GM23338 (cell line): Measurements from ENCODE around the gene DHRS7B. TPM values are rescaled to one million over a fixed set of nuclear protein-coding genes. Genes with fewer than 3 reads are reported as not detected.

Experiments used
- ATAC-seq: fragments of 200-7000 bp; cut with Tn5 transposase; 3 replicates; pipeline ENCODE4 v1.9.1; 2020
- DNase-seq: peaks from one replicate; pipeline ENCODE4 v3.0.0-alpha.2; 2015; ENCODE audit warnings: low spot score
- H2AFZ ChIP-seq: fragments of 200-600 bp; sonication (generic); 2 replicates; pipeline ENCODE4 v1.8.0; 2016; ENCODE audit warnings: antibody characterized with exemption, mild to moderate bottlenecking, moderate library complexity
- H3F3A ChIP-seq: fragments of 200-600 bp; sonication (generic); replicated peaks from 2 replicates; pipeline ENCODE4 v1.8.0; 2017; ENCODE audit warnings: antibody characterized with exemption, mixed run types, low read depth
- H3K27ac ChIP-seq: fragments of 200-600 bp; sonication (generic); 2 replicates; pipeline ENCODE4 v1.6.1; 2016; ENCODE audit warnings: low read depth
- H3K27me3 ChIP-seq: fragments of 200-600 bp; sonication (generic); 2 replicates; pipeline ENCODE4 v1.8.0; 2016; ENCODE audit warnings: mild to moderate bottlenecking, mixed run types, moderate library complexity; ENCODE audit not compliant: insufficient read depth
- H3K36me3 ChIP-seq: fragments of 200-600 bp; sonication (generic); 2 replicates; pipeline ENCODE4 v1.8.0; 2016; ENCODE audit warnings: mild to moderate bottlenecking; ENCODE audit not compliant: insufficient read depth
- H3K4me1 ChIP-seq: fragments of 200-600 bp; sonication (generic); 2 replicates; pipeline ENCODE4 v1.8.0; 2016; ENCODE audit warnings: mild to moderate bottlenecking, moderate library complexity; ENCODE audit not compliant: insufficient read depth
- H3K4me2 ChIP-seq: fragments of 200-600 bp; sonication (generic); 2 replicates; pipeline ENCODE4 v1.7.1; 2017; ENCODE audit warnings: mixed run types
- H3K4me3 ChIP-seq: fragments of 200-600 bp; sonication (generic); 2 replicates; pipeline ENCODE4 v1.6.1; 2016; ENCODE audit warnings: mixed run types
- H3K79me2 ChIP-seq: fragments of 200-600 bp; sonication (generic); replicated peaks from 2 replicates; pipeline ENCODE4 v1.8.0; 2017; ENCODE audit warnings: mild to moderate bottlenecking; ENCODE audit not compliant: insufficient read depth
- H3K9me2 ChIP-seq: fragments of 200-600 bp; sonication (generic); 2 replicates; pipeline ENCODE4 v1.8.0; 2017; ENCODE audit not compliant: insufficient read depth
- H4K20me1 ChIP-seq: fragments of 200-600 bp; sonication (generic); replicated peaks from 2 replicates; pipeline ENCODE4 v1.8.0; 2017; ENCODE audit warnings: mild to moderate bottlenecking; ENCODE audit not compliant: insufficient read depth
- H3K27ac Mint-ChIP-seq: 2 replicates; pipeline ENCODE4 v1.8.0; 2020; ENCODE audit warnings: inconsistent platforms, mild to moderate bottlenecking, moderate library complexity, mixed read lengths
- H3K27me3 Mint-ChIP-seq: 3 replicates; pipeline ENCODE4 v1.8.0; 2022; ENCODE audit warnings: low read depth, mild to moderate bottlenecking, moderate library complexity, mixed read lengths, inconsistent platforms; ENCODE audit not compliant: insufficient read depth, poor library complexity
- H3K36me3 Mint-ChIP-seq: 3 replicates; pipeline ENCODE4 v1.8.0; 2021; ENCODE audit warnings: low read depth, mild to moderate bottlenecking, inconsistent platforms, moderate library complexity, mixed read lengths
- H3K4me1 Mint-ChIP-seq: 3 replicates; pipeline ENCODE4 v1.8.0; 2020; ENCODE audit warnings: mild to moderate bottlenecking, inconsistent platforms, mixed read lengths
- H3K4me3 Mint-ChIP-seq: 3 replicates; pipeline ENCODE4 v1.8.0; 2021; ENCODE audit warnings: moderate library complexity, mild to moderate bottlenecking, inconsistent platforms, mixed read lengths
- H3K9me3 Mint-ChIP-seq: 3 replicates; pipeline ENCODE4 v1.8.0; 2020; ENCODE audit warnings: moderate library complexity, mild to moderate bottlenecking, inconsistent platforms, mixed read lengths
- CREB1 ChIP-seq: fragments of 250-450 bp; sonication (Bioruptor Pico); IDR thresholded peaks from 2 replicates; pipeline ENCODE4 v1.5.0; 2020; ENCODE audit warnings: low read depth, mild to moderate bottlenecking, moderate library complexity
- EZH2 ChIP-seq: fragments of 200-600 bp; sonication (generic); IDR thresholded peaks from one replicate; pipeline ENCODE4 v1.8.0; 2017; ENCODE audit warnings: antibody characterized with exemption, mild to moderate bottlenecking, low read depth; ENCODE audit not compliant: unreplicated experiment
- JUNB ChIP-seq: IDR thresholded peaks from one replicate; pipeline ENCODE4 v1.6.1; 2016; ENCODE audit warnings: antibody characterized with exemption; ENCODE audit not compliant: unreplicated experiment
- NANOG ChIP-seq: IDR thresholded peaks from 2 replicates; pipeline ENCODE4 v1.6.1; 2016; ENCODE audit warnings: antibody characterized with exemption, borderline replicate concordance
- POLR2AphosphoS5 ChIP-seq: IDR thresholded peaks from 2 replicates; pipeline ENCODE4 v1.6.1; 2016; ENCODE audit warnings: antibody characterized with exemption, low read depth
- STAT1 ChIP-seq: IDR thresholded peaks from one replicate; pipeline ENCODE4 v1.6.1; 2016; ENCODE audit warnings: antibody characterized with exemption; ENCODE audit not compliant: unreplicated experiment
- ZNF114 ChIP-seq: fragments of 250-450 bp; sonication (Bioruptor Pico); IDR thresholded peaks from 2 replicates; pipeline ENCODE4 v1.5.0; 2020; ENCODE audit warnings: mild to moderate bottlenecking, moderate library complexity
- ZNF331 ChIP-seq: fragments of 250-450 bp; sonication (Bioruptor Pico); IDR thresholded peaks from 2 replicates; pipeline ENCODE4 v1.5.0; 2020; ENCODE audit warnings: low read depth, mild to moderate bottlenecking, moderate library complexity
- polyA plus RNA-seq: library from polyadenylated mRNA; unstranded; fragments of >200 nt; fragmentation: Nextera tagmentation; extraction: Ambion mirVana; gene quantifications from 2 replicates; pipeline ENCODE4 v1.2.1, GENCODE V29; 2016
- total RNA-seq: library from RNA; depleted of rRNA; stranded (reverse); fragments of >200 nt; shearing (Covaris generic); gene quantifications from 2 replicates; pipeline ENCODE4 v1.2.3, GENCODE V29; 2014
- TF ChIP-seq, protein P1 (sequence below), 2 experiments: fragments of 200-600 bp in 1 of 2; sonication (generic) in 1 of 2; conservative IDR thresholded peaks; 2 replicates each; pipeline versions ENCODE4 v1.5.1 to v1.6.1; 2016 to 2017; ENCODE audit warnings: antibody characterized with exemption in 2 of 2, low read depth in 2 of 2, mild to moderate bottlenecking in 2 of 2, moderate library complexity in 1 of 2
- TF ChIP-seq, protein P2 (sequence below): fragments of 250-450 bp; sonication (Bioruptor Pico); IDR thresholded peaks from 2 replicates; pipeline ENCODE4 v1.5.0; 2020; ENCODE audit warnings: mild to moderate bottlenecking, moderate library complexity
- TF ChIP-seq, protein P3 (sequence below): IDR thresholded peaks from 2 replicates; pipeline ENCODE4 v1.6.1; 2016; ENCODE audit warnings: antibody characterized with exemption
- TF ChIP-seq, protein P4 (sequence below): IDR thresholded peaks from one replicate; pipeline ENCODE4 v1.6.1; 2018; ENCODE audit warnings: antibody characterized with exemption; ENCODE audit not compliant: unreplicated experiment

The DHRS7B gene
- total and polyA plus RNA-seq, 2 experiments from 2014 or later, result 26.6 to 27.9 TPM

DNA sequence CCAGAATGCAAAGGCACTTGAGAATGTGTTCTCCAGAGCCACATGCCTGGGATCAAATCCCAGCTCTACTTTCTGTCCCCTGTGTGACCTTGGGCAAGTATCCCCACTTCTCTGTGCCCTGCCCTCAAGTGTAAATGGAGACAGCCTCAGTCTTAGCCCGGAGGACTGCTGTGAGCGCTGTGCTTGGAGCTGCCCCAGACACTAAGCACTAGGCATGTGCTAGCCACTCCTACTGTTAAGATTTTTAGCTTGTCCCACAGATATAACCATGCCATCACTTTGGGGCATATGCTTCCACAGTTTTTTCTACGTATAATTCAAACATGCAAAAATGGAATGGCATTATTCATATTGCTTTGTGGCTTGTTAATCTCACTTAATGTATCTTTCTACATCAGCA is 57.8 kb downstream of the DHRS7B start:
- ATAC-seq (no peak), DNase-seq (no peak)
- H3K79me2 ChIP-seq, result no peaks in the 10 kb centered on the region
- no peaks in the 10 kb centered on the region for H4K20me1 ChIP-seq
- no peak overlapping the region for H3K27ac Mint-ChIP-seq
- H3K4me3 ChIP-seq, result no peak overlapping the region
- H3K4me1 ChIP-seq, result no peaks in the 10 kb centered on the region
- H2AFZ ChIP-seq, result no peak overlapping the region
- no peaks in the 10 kb centered on the region for H3K27me3 ChIP-seq
- peaks cover 4% of the 10 kb centered on the region for H3K36me3 Mint-ChIP-seq
- no peaks in the 10 kb centered on the region for H3F3A ChIP-seq
- H3K4me1 Mint-ChIP-seq, result peaks cover 3% of the 10 kb centered on the region; the same call in 1 of the 3 replicates
- H3K9me2 ChIP-seq, result no peaks in the 10 kb centered on the region
- no peak overlapping the region for H3K4me3 Mint-ChIP-seq
- H3K9me3 Mint-ChIP-seq, result no peaks in the 10 kb centered on the region
- TF ChIP-seq, protein P1, sequence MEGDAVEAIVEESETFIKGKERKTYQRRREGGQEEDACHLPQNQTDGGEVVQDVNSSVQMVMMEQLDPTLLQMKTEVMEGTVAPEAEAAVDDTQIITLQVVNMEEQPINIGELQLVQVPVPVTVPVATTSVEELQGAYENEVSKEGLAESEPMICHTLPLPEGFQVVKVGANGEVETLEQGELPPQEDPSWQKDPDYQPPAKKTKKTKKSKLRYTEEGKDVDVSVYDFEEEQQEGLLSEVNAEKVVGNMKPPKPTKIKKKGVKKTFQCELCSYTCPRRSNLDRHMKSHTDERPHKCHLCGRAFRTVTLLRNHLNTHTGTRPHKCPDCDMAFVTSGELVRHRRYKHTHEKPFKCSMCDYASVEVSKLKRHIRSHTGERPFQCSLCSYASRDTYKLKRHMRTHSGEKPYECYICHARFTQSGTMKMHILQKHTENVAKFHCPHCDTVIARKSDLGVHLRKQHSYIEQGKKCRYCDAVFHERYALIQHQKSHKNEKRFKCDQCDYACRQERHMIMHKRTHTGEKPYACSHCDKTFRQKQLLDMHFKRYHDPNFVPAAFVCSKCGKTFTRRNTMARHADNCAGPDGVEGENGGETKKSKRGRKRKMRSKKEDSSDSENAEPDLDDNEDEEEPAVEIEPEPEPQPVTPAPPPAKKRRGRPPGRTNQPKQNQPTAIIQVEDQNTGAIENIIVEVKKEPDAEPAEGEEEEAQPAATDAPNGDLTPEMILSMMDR (conservative IDR thresholded peaks at IDR 0.05; ENCODE audit: low read depth in 2 of 2), result no peak
- TF ChIP-seq, protein P2, sequence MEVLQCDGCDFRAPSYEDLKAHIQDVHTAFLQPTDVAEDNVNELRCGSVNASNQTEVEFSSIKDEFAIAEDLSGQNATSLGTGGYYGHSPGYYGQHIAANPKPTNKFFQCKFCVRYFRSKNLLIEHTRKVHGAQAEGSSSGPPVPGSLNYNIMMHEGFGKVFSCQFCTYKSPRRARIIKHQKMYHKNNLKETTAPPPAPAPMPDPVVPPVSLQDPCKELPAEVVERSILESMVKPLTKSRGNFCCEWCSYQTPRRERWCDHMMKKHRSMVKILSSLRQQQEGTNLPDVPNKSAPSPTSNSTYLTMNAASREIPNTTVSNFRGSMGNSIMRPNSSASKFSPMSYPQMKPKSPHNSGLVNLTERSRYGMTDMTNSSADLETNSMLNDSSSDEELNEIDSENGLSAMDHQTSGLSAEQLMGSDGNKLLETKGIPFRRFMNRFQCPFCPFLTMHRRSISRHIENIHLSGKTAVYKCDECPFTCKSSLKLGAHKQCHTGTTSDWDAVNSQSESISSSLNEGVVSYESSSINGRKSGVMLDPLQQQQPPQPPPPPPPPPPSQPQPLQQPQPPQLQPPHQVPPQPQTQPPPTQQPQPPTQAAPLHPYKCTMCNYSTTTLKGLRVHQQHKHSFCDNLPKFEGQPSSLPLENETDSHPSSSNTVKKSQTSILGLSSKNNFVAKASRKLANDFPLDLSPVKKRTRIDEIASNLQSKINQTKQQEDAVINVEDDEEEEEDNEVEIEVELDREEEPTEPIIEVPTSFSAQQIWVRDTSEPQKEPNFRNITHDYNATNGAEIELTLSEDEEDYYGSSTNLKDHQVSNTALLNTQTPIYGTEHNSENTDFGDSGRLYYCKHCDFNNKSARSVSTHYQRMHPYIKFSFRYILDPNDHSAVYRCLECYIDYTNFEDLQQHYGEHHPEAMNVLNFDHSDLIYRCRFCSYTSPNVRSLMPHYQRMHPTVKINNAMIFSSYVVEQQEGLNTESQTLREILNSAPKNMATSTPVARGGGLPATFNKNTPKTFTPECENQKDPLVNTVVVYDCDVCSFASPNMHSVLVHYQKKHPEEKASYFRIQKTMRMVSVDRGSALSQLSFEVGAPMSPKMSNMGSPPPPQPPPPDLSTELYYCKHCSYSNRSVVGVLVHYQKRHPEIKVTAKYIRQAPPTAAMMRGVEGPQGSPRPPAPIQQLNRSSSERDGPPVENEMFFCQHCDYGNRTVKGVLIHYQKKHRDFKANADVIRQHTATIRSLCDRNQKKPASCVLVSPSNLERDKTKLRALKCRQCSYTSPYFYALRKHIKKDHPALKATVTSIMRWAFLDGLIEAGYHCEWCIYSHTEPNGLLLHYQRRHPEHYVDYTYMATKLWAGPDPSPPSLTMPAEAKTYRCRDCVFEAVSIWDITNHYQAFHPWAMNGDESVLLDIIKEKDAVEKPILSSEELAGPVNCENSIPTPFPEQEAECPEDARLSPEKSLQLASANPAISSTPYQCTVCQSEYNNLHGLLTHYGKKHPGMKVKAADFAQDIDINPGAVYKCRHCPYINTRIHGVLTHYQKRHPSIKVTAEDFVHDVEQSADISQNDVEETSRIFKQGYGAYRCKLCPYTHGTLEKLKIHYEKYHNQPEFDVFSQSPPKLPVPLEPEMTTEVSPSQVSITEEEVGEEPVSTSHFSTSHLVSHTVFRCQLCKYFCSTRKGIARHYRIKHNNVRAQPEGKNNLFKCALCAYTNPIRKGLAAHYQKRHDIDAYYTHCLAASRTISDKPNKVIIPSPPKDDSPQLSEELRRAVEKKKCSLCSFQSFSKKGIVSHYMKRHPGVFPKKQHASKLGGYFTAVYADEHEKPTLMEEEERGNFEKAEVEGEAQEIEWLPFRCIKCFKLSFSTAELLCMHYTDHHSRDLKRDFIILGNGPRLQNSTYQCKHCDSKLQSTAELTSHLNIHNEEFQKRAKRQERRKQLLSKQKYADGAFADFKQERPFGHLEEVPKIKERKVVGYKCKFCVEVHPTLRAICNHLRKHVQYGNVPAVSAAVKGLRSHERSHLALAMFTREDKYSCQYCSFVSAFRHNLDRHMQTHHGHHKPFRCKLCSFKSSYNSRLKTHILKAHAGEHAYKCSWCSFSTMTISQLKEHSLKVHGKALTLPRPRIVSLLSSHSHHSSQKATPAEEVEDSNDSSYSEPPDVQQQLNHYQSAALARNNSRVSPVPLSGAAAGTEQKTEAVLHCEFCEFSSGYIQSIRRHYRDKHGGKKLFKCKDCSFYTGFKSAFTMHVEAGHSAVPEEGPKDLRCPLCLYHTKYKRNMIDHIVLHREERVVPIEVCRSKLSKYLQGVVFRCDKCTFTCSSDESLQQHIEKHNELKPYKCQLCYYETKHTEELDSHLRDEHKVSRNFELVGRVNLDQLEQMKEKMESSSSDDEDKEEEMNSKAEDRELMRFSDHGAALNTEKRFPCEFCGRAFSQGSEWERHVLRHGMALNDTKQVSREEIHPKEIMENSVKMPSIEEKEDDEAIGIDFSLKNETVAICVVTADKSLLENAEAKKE (CRISPR knock-in tag), result no peak
- no peak for TF ChIP-seq STAT1
- TF ChIP-seq, protein P3, sequence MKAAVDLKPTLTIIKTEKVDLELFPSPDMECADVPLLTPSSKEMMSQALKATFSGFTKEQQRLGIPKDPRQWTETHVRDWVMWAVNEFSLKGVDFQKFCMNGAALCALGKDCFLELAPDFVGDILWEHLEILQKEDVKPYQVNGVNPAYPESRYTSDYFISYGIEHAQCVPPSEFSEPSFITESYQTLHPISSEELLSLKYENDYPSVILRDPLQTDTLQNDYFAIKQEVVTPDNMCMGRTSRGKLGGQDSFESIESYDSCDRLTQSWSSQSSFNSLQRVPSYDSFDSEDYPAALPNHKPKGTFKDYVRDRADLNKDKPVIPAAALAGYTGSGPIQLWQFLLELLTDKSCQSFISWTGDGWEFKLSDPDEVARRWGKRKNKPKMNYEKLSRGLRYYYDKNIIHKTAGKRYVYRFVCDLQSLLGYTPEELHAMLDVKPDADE, result no peak
- TF ChIP-seq, protein P4, sequence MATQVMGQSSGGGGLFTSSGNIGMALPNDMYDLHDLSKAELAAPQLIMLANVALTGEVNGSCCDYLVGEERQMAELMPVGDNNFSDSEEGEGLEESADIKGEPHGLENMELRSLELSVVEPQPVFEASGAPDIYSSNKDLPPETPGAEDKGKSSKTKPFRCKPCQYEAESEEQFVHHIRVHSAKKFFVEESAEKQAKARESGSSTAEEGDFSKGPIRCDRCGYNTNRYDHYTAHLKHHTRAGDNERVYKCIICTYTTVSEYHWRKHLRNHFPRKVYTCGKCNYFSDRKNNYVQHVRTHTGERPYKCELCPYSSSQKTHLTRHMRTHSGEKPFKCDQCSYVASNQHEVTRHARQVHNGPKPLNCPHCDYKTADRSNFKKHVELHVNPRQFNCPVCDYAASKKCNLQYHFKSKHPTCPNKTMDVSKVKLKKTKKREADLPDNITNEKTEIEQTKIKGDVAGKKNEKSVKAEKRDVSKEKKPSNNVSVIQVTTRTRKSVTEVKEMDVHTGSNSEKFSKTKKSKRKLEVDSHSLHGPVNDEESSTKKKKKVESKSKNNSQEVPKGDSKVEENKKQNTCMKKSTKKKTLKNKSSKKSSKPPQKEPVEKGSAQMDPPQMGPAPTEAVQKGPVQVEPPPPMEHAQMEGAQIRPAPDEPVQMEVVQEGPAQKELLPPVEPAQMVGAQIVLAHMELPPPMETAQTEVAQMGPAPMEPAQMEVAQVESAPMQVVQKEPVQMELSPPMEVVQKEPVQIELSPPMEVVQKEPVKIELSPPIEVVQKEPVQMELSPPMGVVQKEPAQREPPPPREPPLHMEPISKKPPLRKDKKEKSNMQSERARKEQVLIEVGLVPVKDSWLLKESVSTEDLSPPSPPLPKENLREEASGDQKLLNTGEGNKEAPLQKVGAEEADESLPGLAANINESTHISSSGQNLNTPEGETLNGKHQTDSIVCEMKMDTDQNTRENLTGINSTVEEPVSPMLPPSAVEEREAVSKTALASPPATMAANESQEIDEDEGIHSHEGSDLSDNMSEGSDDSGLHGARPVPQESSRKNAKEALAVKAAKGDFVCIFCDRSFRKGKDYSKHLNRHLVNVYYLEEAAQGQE, result no peak
- no peak for TF ChIP-seq JUNB
- no peak for TF ChIP-seq CREB1 (CRISPR knock-in tag)
- no peak for TF ChIP-seq ZNF331 (CRISPR knock-in tag)
- TF ChIP-seq NANOG, result no peak
- no peak for TF ChIP-seq ZNF114 (CRISPR knock-in tag)
- no peak for TF ChIP-seq POLR2AphosphoS5
- no peak for TF ChIP-seq EZH2
- H3K36me3 ChIP-seq, result no peaks in the 10 kb centered on the region
- no peak overlapping the region for H3K27ac ChIP-seq
- peaks cover 1% of the 10 kb centered on the region for H3K27me3 Mint-ChIP-seq
- no peak overlapping the region for H3K4me2 ChIP-seq
